ENCODE results near the gene ABCF3. TPM values are rescaled to one million over a fixed set of nuclear protein-coding genes. Genes with fewer than 3 reads are reported as not detected.

The ABCF3 gene
- total and polyA plus RNA-seq, 2 donors (not counting 3 experiments of a cell fraction or from before 2014, with no cell fraction given) = 68.8 to 73.4 TPM

DNA sequence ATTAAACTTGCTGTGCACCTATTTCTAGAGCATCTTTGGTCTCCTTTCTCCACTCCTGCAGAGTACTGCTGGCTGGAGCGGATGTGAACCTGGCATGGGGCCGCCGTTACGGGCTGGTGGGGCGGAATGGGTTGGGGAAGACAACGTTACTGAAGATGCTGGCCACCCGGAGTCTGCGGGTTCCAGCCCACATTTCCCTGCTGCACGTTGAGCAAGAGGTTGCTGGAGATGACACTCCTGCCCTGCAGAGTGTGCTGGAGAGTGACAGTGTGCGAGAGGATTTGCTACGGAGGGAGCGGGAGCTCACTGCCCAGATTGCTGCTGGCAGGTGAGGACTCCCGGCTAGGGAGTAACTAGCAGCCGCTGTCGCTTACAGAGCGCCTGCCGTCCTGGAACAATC, 2.1 kb downstream of the ABCF3 start:
- H3K4me2 ChIP-seq (ENCODE audit: insufficient read depth, low read length) = no peak overlapping the region
- no peak overlapping the region for H3K27ac ChIP-seq (ENCODE audit: insufficient read depth, low read depth, low read length)
- no peak overlapping the region for H3K9ac ChIP-seq (replicated peaks; ENCODE audit: extremely low read depth, insufficient read depth, low read length)
- H3K79me2 ChIP-seq (ENCODE audit: control insufficient read depth, insufficient read depth, low read length) = peaks cover 25% of the 10 kb centered on the region
- no peak overlapping the region for H3K4me3 ChIP-seq (replicated peaks in 1 of 3; ENCODE audit: insufficient read depth in 1 of 3, low read depth in 1 of 3, low read length in 3 of 3)
- H4K20me1 ChIP-seq (replicated peaks; ENCODE audit: control insufficient read depth, extremely low read depth, insufficient read depth, low read length) = no peaks in the 10 kb centered on the region
- FAIRE-seq (no peak), DNase-seq (ENCODE audit: low read depth, low spot score) (no peak)
- ChIA-PET POLR2A (no interaction called here), CTCF (interaction anchor here (1.0 kb wide), 2 partner anchors 39 to 54 kb away, joined by 3 to 4 read pairs; no protein-coding TSS in a partner anchor)
- BruUV-seq (replicated peaks) = no TSS peak
- H3K9me3 ChIP-seq (replicated peaks; ENCODE audit: control insufficient read depth, insufficient read depth, low read length) = no peaks in the 10 kb centered on the region
- TF ChIP-seq EZH2 (IDR thresholded peaks at IDR 0.05; ENCODE audit: borderline replicate concordance, low read depth, low read length, severe bottlenecking) (no peak), FOS (IDR thresholded peaks at IDR 0.05; ENCODE audit: borderline replicate concordance, insufficient read depth, low read length) (no peak), JUN (IDR thresholded peaks at IDR 0.05; ENCODE audit: borderline replicate concordance, insufficient read depth, insufficient read length, low read depth) (no peak), POLR2AphosphoS5 (IDR thresholded peaks at IDR 0.05; ENCODE audit: insufficient read depth, low read depth, low read length) (no peak), MYC (IDR thresholded peaks at IDR 0.05; ENCODE audit: low read depth, low read length) (no peak), POLR2A (IDR thresholded peaks at IDR 0.05; ENCODE audit: low read depth, low read length) (no peak), GATA2 (IDR thresholded peaks at IDR 0.05; ENCODE audit: insufficient read depth, insufficient read length, low read depth, low read length) (no peak)
- TF ChIP-seq, protein P1, sequence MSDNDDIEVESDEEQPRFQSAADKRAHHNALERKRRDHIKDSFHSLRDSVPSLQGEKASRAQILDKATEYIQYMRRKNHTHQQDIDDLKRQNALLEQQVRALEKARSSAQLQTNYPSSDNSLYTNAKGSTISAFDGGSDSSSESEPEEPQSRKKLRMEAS (IDR thresholded peaks at IDR 0.05; ENCODE audit: insufficient read depth, insufficient read length) = no peak
- TF ChIP-seq, protein P2, sequence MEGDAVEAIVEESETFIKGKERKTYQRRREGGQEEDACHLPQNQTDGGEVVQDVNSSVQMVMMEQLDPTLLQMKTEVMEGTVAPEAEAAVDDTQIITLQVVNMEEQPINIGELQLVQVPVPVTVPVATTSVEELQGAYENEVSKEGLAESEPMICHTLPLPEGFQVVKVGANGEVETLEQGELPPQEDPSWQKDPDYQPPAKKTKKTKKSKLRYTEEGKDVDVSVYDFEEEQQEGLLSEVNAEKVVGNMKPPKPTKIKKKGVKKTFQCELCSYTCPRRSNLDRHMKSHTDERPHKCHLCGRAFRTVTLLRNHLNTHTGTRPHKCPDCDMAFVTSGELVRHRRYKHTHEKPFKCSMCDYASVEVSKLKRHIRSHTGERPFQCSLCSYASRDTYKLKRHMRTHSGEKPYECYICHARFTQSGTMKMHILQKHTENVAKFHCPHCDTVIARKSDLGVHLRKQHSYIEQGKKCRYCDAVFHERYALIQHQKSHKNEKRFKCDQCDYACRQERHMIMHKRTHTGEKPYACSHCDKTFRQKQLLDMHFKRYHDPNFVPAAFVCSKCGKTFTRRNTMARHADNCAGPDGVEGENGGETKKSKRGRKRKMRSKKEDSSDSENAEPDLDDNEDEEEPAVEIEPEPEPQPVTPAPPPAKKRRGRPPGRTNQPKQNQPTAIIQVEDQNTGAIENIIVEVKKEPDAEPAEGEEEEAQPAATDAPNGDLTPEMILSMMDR (IDR thresholded peaks at IDR 0.05; ENCODE audit: extremely low read depth in 1 of 2, insufficient read depth in 1 of 2, low read depth in 1 of 2, low read length in 2 of 2) = no peak
- no peaks in the 10 kb centered on the region for H3K9me1 ChIP-seq (replicated peaks; ENCODE audit: control insufficient read depth, extremely low read depth, insufficient read depth, low read length)
- no peaks in the 10 kb centered on the region for H3K27me3 ChIP-seq (ENCODE audit: control insufficient read depth in 2 of 2, insufficient read depth in 2 of 2, low read length in 2 of 2)
- peaks cover 16 to 43% of the 10 kb centered on the region in 2 experiments for H3K36me3 ChIP-seq (ENCODE audit: control insufficient read depth in 2 of 2, extremely low read depth in 1 of 2, insufficient read depth in 2 of 2, low read length in 2 of 2)
- dilution Hi-C loops (cut with MboI; ENCODE audit: extremely low pct_ligation_motif_present, low sequenced_read_pairs) = no loop called here
- H3K4me1 ChIP-seq (ENCODE audit: control insufficient read depth, extremely low read depth, insufficient read depth, low read length) = peaks cover 14% of the 10 kb centered on the region
- no peak overlapping the region for H2AFZ ChIP-seq (ENCODE audit: low read depth, low read length)
- intact Hi-C loops (cut with micrococcal nuclease) = loop anchor here (5.0 kb wide), 1 partner anchor 39 kb away; the partner anchor contains the start of gene VWA5B2
